ENCODE measurements around the gene SBF2. TPM values are rescaled to one million over a fixed set of nuclear protein-coding genes. Genes with fewer than 3 reads are reported as not detected.

Gene SBF2
- polyA plus RNA-seq, 1 donor (not counting 4 experiments of a cell fraction or from before 2014, with no cell fraction given) = 24.5 TPM

DNA sequence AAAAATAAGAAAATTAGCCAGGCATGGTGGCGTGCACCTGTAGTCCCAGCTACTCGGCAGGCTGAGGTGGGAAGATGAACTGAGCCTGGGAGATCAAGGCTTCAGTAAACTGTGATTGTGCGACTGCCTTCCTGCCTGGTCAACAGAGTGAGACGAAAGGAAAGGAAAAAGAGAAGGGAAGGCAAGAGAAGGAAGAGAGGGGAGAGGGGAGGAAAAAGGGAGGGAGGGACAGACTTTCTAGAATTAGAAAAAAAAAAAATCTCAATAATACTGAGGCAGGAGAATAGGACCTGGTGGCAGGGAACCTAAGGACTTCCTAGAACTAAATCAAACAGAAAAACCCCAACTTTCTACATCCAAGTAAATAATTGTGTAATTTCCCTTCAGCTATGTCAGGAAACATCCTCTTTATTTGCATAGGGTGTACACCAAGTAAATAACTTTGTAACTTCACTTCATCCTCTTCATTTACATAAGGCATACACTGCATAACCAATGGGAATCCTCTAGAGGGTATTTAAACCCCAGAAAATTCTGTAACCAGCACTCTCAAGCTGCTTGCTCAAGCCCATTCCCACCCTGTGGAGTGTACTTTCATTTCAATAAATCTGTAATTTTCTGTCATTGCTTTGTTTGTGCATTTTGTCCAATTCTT lies 8.7 kb downstream of the SBF2 start:
- dilution Hi-C loops (cut with MboI; ENCODE audit: extremely low pct_ligation_motif_present, low sequenced_read_pairs) = no loop called here
- Histone ChIP-seq H3K27me3 (ENCODE audit: control insufficient read depth, extremely low read depth, insufficient read depth, low read length) (no peaks in the 10 kb centered on the region), H3K4me1 (ENCODE audit: control insufficient read depth, extremely low read depth, insufficient read depth, low read length) (no peaks in the 10 kb centered on the region), H3K79me2 (ENCODE audit: control insufficient read depth, insufficient read depth, low read length) (peaks cover 65% of the 10 kb centered on the region), H3K27ac (ENCODE audit: control insufficient read depth, insufficient read depth, low read length) (no peak overlapping the region), H3K9me1 (ENCODE audit: control insufficient read depth, extremely low read depth, insufficient read depth, low read length) (peaks cover 2% of the 10 kb centered on the region), H3K4me3 (ENCODE audit: control insufficient read depth in 2 of 3, extremely low read depth in 1 of 3, insufficient read depth in 2 of 3, low read depth in 1 of 3, low read length in 3 of 3) (no peak overlapping the region), H4K20me1 (ENCODE audit: control insufficient read depth, extremely low read depth, insufficient read depth, low read length) (no peaks in the 10 kb centered on the region), H3K4me2 (ENCODE audit: control insufficient read depth, extremely low read depth, insufficient read depth, low read depth, low read length) (no peak overlapping the region), H2AFZ (ENCODE audit: control insufficient read depth, low read length) (no peak overlapping the region), H3K36me3 (ENCODE audit: control insufficient read depth in 2 of 2, extremely low read depth in 1 of 2, insufficient read depth in 2 of 2, low read length in 2 of 2) (peaks cover 0 to 4% of the 10 kb centered on the region in 2 experiments), H3K9me3 (ENCODE audit: control insufficient read depth, low read depth, low read length) (no peaks in the 10 kb centered on the region), H3K9ac (ENCODE audit: control insufficient read depth, extremely low read depth, insufficient read depth, low read length) (no peak overlapping the region)
- no peak for DNase-seq (ENCODE audit: low read depth, low spot score)
- no peak for FAIRE-seq
- TF ChIP-seq, protein P1, sequence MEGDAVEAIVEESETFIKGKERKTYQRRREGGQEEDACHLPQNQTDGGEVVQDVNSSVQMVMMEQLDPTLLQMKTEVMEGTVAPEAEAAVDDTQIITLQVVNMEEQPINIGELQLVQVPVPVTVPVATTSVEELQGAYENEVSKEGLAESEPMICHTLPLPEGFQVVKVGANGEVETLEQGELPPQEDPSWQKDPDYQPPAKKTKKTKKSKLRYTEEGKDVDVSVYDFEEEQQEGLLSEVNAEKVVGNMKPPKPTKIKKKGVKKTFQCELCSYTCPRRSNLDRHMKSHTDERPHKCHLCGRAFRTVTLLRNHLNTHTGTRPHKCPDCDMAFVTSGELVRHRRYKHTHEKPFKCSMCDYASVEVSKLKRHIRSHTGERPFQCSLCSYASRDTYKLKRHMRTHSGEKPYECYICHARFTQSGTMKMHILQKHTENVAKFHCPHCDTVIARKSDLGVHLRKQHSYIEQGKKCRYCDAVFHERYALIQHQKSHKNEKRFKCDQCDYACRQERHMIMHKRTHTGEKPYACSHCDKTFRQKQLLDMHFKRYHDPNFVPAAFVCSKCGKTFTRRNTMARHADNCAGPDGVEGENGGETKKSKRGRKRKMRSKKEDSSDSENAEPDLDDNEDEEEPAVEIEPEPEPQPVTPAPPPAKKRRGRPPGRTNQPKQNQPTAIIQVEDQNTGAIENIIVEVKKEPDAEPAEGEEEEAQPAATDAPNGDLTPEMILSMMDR (optimal IDR thresholded peaks at IDR 0.05 in 1 of 3, IDR thresholded peaks at IDR 0.05 in 1 of 3, conservative IDR thresholded peaks at IDR 0.05 in 1 of 3; ENCODE audit: extremely low read depth in 1 of 3, insufficient read depth in 2 of 3, low read length in 3 of 3) = no peak
- no peak for TF ChIP-seq EZH2 (IDR thresholded peaks at IDR 0.05; ENCODE audit: low read length)

DNA sequence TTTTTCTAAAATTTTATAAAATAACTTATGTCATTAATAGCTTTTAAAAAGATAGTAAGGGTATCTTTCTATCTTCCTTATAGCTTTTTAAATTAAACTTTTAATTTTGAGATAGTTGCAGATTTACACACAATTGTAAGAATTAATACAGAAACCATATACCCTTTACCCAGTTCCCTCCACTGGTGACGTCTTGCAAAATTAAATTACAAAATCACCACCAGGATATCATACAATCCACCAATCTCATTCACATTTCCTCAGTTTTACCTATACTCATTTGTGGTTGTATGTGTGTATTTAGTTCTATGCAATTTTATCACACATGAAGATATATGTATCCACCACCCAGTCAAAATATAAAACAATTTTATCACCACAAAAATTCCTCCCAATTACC lies 10.0 kb downstream of the SBF2 start:
- H2AFZ ChIP-seq (ENCODE audit: control insufficient read depth, low read length) = no peak overlapping the region
- no peak overlapping the region for H3K4me3 ChIP-seq (ENCODE audit: control insufficient read depth in 2 of 3, extremely low read depth in 1 of 3, insufficient read depth in 2 of 3, low read depth in 1 of 3, low read length in 3 of 3)
- DNase-seq (ENCODE audit: low read depth, low spot score) (no peak), FAIRE-seq (no peak)
- H3K9me3 ChIP-seq (ENCODE audit: control insufficient read depth, low read depth, low read length) = no peaks in the 10 kb centered on the region
- H4K20me1 ChIP-seq (ENCODE audit: control insufficient read depth, extremely low read depth, insufficient read depth, low read length) = no peaks in the 10 kb centered on the region
- dilution Hi-C loops (cut with MboI; ENCODE audit: extremely low pct_ligation_motif_present, low sequenced_read_pairs) = no loop called here
- H3K36me3 ChIP-seq (ENCODE audit: control insufficient read depth in 2 of 2, extremely low read depth in 1 of 2, insufficient read depth in 2 of 2, low read length in 2 of 2) = peaks cover 0 to 2% of the 10 kb centered on the region in 2 experiments
- no peaks in the 10 kb centered on the region for H3K27me3 ChIP-seq (ENCODE audit: control insufficient read depth, extremely low read depth, insufficient read depth, low read length)
- H3K79me2 ChIP-seq (ENCODE audit: control insufficient read depth, insufficient read depth, low read length) = peaks cover 57% of the 10 kb centered on the region
- no peaks in the 10 kb centered on the region for H3K4me1 ChIP-seq (ENCODE audit: control insufficient read depth, extremely low read depth, insufficient read depth, low read length)
- TF ChIP-seq, protein P1 (optimal IDR thresholded peaks at IDR 0.05 in 1 of 3, IDR thresholded peaks at IDR 0.05 in 1 of 3, conservative IDR thresholded peaks at IDR 0.05 in 1 of 3; ENCODE audit: extremely low read depth in 1 of 3, insufficient read depth in 2 of 3, low read length in 3 of 3) = no peak
- TF ChIP-seq EZH2 (IDR thresholded peaks at IDR 0.05; ENCODE audit: low read length) = no peak
- H3K9me1 ChIP-seq (ENCODE audit: control insufficient read depth, extremely low read depth, insufficient read depth, low read length) = peaks cover 2% of the 10 kb centered on the region
- H3K4me2 ChIP-seq (ENCODE audit: control insufficient read depth, extremely low read depth, insufficient read depth, low read depth, low read length) = no peak overlapping the region
- H3K9ac ChIP-seq (ENCODE audit: control insufficient read depth, extremely low read depth, insufficient read depth, low read length) = no peak overlapping the region
- H3K27ac ChIP-seq (ENCODE audit: control insufficient read depth, insufficient read depth, low read length) = no peak overlapping the region

Measured in keratinocyte (primary cell).